Measurements from ENCODE around the gene RADIL.
"Not testable (repeated sequence)": the region's sequence is repeated elsewhere in the genome, so short reads cannot be mapped to it uniquely, and the experiment has no call there.

Gene RADIL

GRCh38 chr7:4793385-4793993 lies 90.0 kb downstream of the RADIL start:
- H3K4me3 ChIP-seq (ENCODE audit: low read length); H3K27ac ChIP-seq (ENCODE audit: low read depth, low read length); H3K27me3 ChIP-seq (ENCODE audit: insufficient read depth, low read length); H3K4me1 ChIP-seq (ENCODE audit: insufficient read depth, low read length); H3K9ac ChIP-seq (ENCODE audit: low read depth, low read length); H3K9me3 ChIP-seq (ENCODE audit: insufficient read depth, low read depth, low read length): not testable (repeated sequence)
- H3K36me3 ChIP-seq (ENCODE audit: insufficient read depth, low read length): peaks cover 16% of the 10 kb centered on the region; the same call in 1 of the 2 replicates
- 95% methylated on average over 30 of the region's 30 CpGs for WGBS

- no peaks in the 10 kb centered on the region for H3K27me3 ChIP-seq (ENCODE audit: insufficient read depth, low read length)
- H3K4me1 ChIP-seq (ENCODE audit: insufficient read depth, low read length): no peaks in the 10 kb centered on the region
- 57% methylated on average over 47 of the region's 47 CpGs for WGBS
- H3K36me3 ChIP-seq (ENCODE audit: insufficient read depth, low read length): peaks cover 24% of the 10 kb centered on the region; the same call in 1 of the 2 replicates
- H3K4me3 ChIP-seq (ENCODE audit: low read length): peak overlapping the region; percentile 43
- no peak overlapping the region for H3K9ac ChIP-seq (ENCODE audit: low read depth, low read length)
- H3K27ac ChIP-seq (ENCODE audit: low read depth, low read length): peak overlapping the region; percentile 35; the same call in 1 of the 2 replicates
- H3K9me3 ChIP-seq (ENCODE audit: insufficient read depth, low read depth, low read length): no peaks in the 10 kb centered on the region
These were observed 90.9 kb downstream of the RADIL start for GRCh38 chr7:4792537-4793126.

- Histone ChIP-seq H3K9ac (ENCODE audit: low read depth, low read length) (no peak overlapping the region), H3K9me3 (ENCODE audit: insufficient read depth, low read depth, low read length) (no peaks in the 10 kb centered on the region), H3K36me3 (ENCODE audit: insufficient read depth, low read length) (peaks cover 26% of the 10 kb centered on the region; the same call in 1 of the 2 replicates), H3K27ac (ENCODE audit: low read depth, low read length) (peak overlapping the region; percentile 35; the same call in 1 of the 2 replicates), H3K27me3 (ENCODE audit: insufficient read depth, low read length) (no peaks in the 10 kb centered on the region), H3K4me1 (ENCODE audit: insufficient read depth, low read length) (no peaks in the 10 kb centered on the region), H3K4me3 (ENCODE audit: low read length) (peak overlapping the region; percentile 43)
- WGBS: 64% methylated on average over 44 of the region's 50 CpGs
These were observed 91.6 kb downstream of the RADIL start for GRCh38 chr7:4791738-4792536.

GRCh38 chr7:4791101-4791737 lies 92.3 kb downstream of the RADIL start:
- WGBS: 96% methylated on average over 25 of the region's 25 CpGs
- Histone ChIP-seq H3K27ac (ENCODE audit: low read depth, low read length) (no peak overlapping the region), H3K4me3 (ENCODE audit: low read length) (no peak overlapping the region), H3K4me1 (ENCODE audit: insufficient read depth, low read length) (no peaks in the 10 kb centered on the region), H3K36me3 (ENCODE audit: insufficient read depth, low read length) (peaks cover 29% of the 10 kb centered on the region; the same call in 1 of the 2 replicates), H3K27me3 (ENCODE audit: insufficient read depth, low read length) (no peaks in the 10 kb centered on the region), H3K9ac (ENCODE audit: low read depth, low read length) (no peak overlapping the region), H3K9me3 (ENCODE audit: insufficient read depth, low read depth, low read length) (no peaks in the 10 kb centered on the region)

- H3K27ac ChIP-seq (ENCODE audit: low read depth, low read length): no peak overlapping the region
- H3K27me3 ChIP-seq (ENCODE audit: insufficient read depth, low read length): no peaks in the 10 kb centered on the region
- H3K36me3 ChIP-seq (ENCODE audit: insufficient read depth, low read length): peaks cover 36% of the 10 kb centered on the region; the same call in 1 of the 2 replicates
- no peaks in the 10 kb centered on the region for H3K4me1 ChIP-seq (ENCODE audit: insufficient read depth, low read length)
- no peak overlapping the region for H3K4me3 ChIP-seq (ENCODE audit: low read length)
- H3K9me3 ChIP-seq (ENCODE audit: insufficient read depth, low read depth, low read length): no peaks in the 10 kb centered on the region
- no peak overlapping the region for H3K9ac ChIP-seq (ENCODE audit: low read depth, low read length)
- 94% methylated on average over 24 of the region's 24 CpGs for WGBS
These were observed 93.0 kb downstream of the RADIL start for GRCh38 chr7:4790516-4790991.

GRCh38 chr7:4790078-4790465 lies 93.4 kb downstream of the RADIL start:
- 92% methylated on average over 9 of the region's 9 CpGs for WGBS
- H3K9ac ChIP-seq (ENCODE audit: low read depth, low read length): no peak overlapping the region
- no peak overlapping the region for H3K27ac ChIP-seq (ENCODE audit: low read depth, low read length)
- no peaks in the 10 kb centered on the region for H3K9me3 ChIP-seq (ENCODE audit: insufficient read depth, low read depth, low read length)
- H3K4me1 ChIP-seq (ENCODE audit: insufficient read depth, low read length): no peaks in the 10 kb centered on the region
- H3K27me3 ChIP-seq (ENCODE audit: insufficient read depth, low read length): no peaks in the 10 kb centered on the region
- peaks cover 39% of the 10 kb centered on the region; the same call in 1 of the 2 replicates for H3K36me3 ChIP-seq (ENCODE audit: insufficient read depth, low read length)
- H3K4me3 ChIP-seq (ENCODE audit: low read length): no peak overlapping the region

GRCh38 chr7:4789194-4790077 lies 94.1 kb downstream of the RADIL start:
- H3K36me3 ChIP-seq (ENCODE audit: insufficient read depth, low read length): peaks cover 43% of the 10 kb centered on the region; the same call in 1 of the 2 replicates

GRCh38 chr7:4788627-4789189 lies 94.8 kb downstream of the RADIL start:
- WGBS: 95% methylated on average over 27 of the region's 27 CpGs

More at GRCh38 chr7:4789194-4790077, 94.1 kb downstream of the RADIL start:
- Histone ChIP-seq H3K4me1 (ENCODE audit: insufficient read depth, low read length) (no peaks in the 10 kb centered on the region), H3K27me3 (ENCODE audit: insufficient read depth, low read length) (no peaks in the 10 kb centered on the region), H3K9ac (ENCODE audit: low read depth, low read length) (no peak overlapping the region), H3K27ac (ENCODE audit: low read depth, low read length) (no peak overlapping the region), H3K9me3 (ENCODE audit: insufficient read depth, low read depth, low read length) (no peaks in the 10 kb centered on the region), H3K4me3 (ENCODE audit: low read length) (no peak overlapping the region)
- 93% methylated on average over 26 of the region's 26 CpGs for WGBS

GRCh38 chr7:4787947-4788626 lies 95.4 kb downstream of the RADIL start:
- H3K9me3 ChIP-seq (ENCODE audit: insufficient read depth, low read depth, low read length): no peaks in the 10 kb centered on the region
- H3K27ac ChIP-seq (ENCODE audit: low read depth, low read length): no peak overlapping the region
- WGBS: 95% methylated on average over 23 of the region's 23 CpGs
- peaks cover 46% of the 10 kb centered on the region for H3K36me3 ChIP-seq (ENCODE audit: insufficient read depth, low read length)
- H3K9ac ChIP-seq (ENCODE audit: low read depth, low read length): no peak overlapping the region
- H3K4me3 ChIP-seq (ENCODE audit: low read length): no peak overlapping the region
- no peaks in the 10 kb centered on the region for H3K27me3 ChIP-seq (ENCODE audit: insufficient read depth, low read length)
- no peaks in the 10 kb centered on the region for H3K4me1 ChIP-seq (ENCODE audit: insufficient read depth, low read length)

More at GRCh38 chr7:4788627-4789189, 94.8 kb downstream of the RADIL start:
- Histone ChIP-seq H3K4me3 (ENCODE audit: low read length) (no peak overlapping the region), H3K9ac (ENCODE audit: low read depth, low read length) (no peak overlapping the region), H3K27ac (ENCODE audit: low read depth, low read length) (no peak overlapping the region), H3K4me1 (ENCODE audit: insufficient read depth, low read length) (no peaks in the 10 kb centered on the region), H3K9me3 (ENCODE audit: insufficient read depth, low read depth, low read length) (no peaks in the 10 kb centered on the region), H3K36me3 (ENCODE audit: insufficient read depth, low read length) (peaks cover 44% of the 10 kb centered on the region; the same call in 1 of the 2 replicates), H3K27me3 (ENCODE audit: insufficient read depth, low read length) (no peaks in the 10 kb centered on the region)
